ENCODE data around the gene RANGAP1.

DNA sequence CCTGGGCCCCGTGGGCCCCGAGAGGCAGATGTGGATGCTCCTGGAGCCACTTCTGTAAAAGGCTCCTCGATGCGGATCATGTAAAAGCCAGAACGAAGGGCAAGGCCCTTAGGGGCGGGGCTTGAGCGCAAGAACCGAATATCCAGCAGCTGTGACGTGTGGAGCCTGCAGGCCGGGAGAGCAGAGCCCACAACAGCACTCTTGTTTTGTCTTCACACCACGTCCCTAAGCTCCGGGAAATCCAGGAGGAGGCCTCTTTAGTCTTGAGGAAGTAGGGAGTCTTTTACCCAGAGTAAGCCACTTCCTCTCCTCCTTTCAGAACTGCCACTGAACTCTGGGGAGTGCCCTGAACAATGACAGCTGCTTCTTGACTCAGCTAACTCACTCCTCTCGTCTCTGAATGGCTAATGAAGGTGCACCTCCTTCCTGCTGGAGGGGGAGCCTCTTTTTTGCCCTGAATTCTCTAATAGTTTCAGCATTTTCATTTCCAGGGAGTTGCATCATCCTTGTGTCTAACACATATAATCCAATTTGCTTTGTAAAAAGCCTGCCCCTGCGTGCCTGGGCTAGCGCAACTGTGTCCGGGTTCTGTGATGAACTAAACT is 68.3 kb downstream of the RANGAP1 start:
- TF ChIP-seq EP300 (IDR thresholded peaks at IDR 0.05): no peak
- TF ChIP-seq POLR2A (IDR thresholded peaks at IDR 0.05): no peak
- TF ChIP-seq, protein P1, sequence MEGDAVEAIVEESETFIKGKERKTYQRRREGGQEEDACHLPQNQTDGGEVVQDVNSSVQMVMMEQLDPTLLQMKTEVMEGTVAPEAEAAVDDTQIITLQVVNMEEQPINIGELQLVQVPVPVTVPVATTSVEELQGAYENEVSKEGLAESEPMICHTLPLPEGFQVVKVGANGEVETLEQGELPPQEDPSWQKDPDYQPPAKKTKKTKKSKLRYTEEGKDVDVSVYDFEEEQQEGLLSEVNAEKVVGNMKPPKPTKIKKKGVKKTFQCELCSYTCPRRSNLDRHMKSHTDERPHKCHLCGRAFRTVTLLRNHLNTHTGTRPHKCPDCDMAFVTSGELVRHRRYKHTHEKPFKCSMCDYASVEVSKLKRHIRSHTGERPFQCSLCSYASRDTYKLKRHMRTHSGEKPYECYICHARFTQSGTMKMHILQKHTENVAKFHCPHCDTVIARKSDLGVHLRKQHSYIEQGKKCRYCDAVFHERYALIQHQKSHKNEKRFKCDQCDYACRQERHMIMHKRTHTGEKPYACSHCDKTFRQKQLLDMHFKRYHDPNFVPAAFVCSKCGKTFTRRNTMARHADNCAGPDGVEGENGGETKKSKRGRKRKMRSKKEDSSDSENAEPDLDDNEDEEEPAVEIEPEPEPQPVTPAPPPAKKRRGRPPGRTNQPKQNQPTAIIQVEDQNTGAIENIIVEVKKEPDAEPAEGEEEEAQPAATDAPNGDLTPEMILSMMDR (IDR thresholded peaks at IDR 0.05): no peak
- peak in 1 of 3 donors; percentile 31 for TF ChIP-seq POLR2AphosphoS5 (IDR thresholded peaks at IDR 0.05)
